Measurements from ENCODE around the gene ACBD6.

DNA sequence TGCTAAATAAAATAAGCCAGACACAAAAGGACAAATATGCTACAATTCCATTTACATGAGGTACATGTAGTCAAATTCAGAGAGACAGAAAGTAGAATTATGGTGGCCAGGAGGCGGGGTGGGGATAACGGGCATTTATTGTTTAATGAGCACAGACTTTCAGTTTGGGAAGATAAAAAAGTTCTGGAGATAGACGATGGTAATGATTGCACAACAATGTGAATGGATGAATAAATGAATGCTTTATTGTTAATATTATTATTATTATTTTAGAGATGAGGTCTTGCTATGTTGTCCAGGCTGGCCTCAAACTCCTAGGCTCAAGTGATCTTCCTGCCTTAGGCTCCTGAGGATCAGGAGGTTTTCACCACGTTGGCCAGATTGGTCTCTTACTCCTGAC, 150.4 kb downstream of the ACBD6 start:
- TF ChIP-seq, protein P1, sequence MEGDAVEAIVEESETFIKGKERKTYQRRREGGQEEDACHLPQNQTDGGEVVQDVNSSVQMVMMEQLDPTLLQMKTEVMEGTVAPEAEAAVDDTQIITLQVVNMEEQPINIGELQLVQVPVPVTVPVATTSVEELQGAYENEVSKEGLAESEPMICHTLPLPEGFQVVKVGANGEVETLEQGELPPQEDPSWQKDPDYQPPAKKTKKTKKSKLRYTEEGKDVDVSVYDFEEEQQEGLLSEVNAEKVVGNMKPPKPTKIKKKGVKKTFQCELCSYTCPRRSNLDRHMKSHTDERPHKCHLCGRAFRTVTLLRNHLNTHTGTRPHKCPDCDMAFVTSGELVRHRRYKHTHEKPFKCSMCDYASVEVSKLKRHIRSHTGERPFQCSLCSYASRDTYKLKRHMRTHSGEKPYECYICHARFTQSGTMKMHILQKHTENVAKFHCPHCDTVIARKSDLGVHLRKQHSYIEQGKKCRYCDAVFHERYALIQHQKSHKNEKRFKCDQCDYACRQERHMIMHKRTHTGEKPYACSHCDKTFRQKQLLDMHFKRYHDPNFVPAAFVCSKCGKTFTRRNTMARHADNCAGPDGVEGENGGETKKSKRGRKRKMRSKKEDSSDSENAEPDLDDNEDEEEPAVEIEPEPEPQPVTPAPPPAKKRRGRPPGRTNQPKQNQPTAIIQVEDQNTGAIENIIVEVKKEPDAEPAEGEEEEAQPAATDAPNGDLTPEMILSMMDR (IDR thresholded peaks at IDR 0.05) = no peak
- no peak for TF ChIP-seq ZFX (IDR thresholded peaks at IDR 0.05; ENCODE audit: borderline replicate concordance)

Data from 22Rv1 (cell line).